Endothelial cell of umbilical vein (primary cell): ENCODE measurements around the gene CLCN2. TPM values are rescaled to one million over a fixed set of nuclear protein-coding genes. Genes with fewer than 3 reads are reported as not detected.

Experiments used
- Bru-seq: library from RNA; stranded (reverse); fragments of 400-500 nt; gene quantifications from one replicate; lab custom pipeline; 2021; lab: Mats Ljungman, UMichigan
- BruChase-seq, 2 experiments: library from RNA; stranded (reverse); fragments of 400-500 nt; gene quantifications; one replicate each; lab custom pipeline; 2021; lab: Mats Ljungman, UMichigan
- BruUV-seq: library from RNA; stranded (reverse); fragments of 400-500 nt; replicated peaks from 2 replicates; lab custom pipeline; 2021; lab: Mats Ljungman, UMichigan
- CTCF ChIA-PET: fragments of 300-600, 350-600 bp; sonication (Branson Sonifier 250); formaldehyde crosslinking; loops from one replicate; lab custom pipeline; 2021; ENCODE audit warnings: antibody characterized with exemption, inconsistent platforms; lab: Charles Lee
- POLR2A ChIA-PET: fragments of 300-600, 350-600 bp; sonication (Branson Sonifier 250); formaldehyde crosslinking; loops from one replicate; lab custom pipeline; 2021; ENCODE audit warnings: antibody characterized with exemption, inconsistent platforms; lab: Charles Lee
- DNase-seq: peaks from one replicate; pipeline ENCODE4 v3.0.0-alpha.2; 2011; ENCODE audit warnings: low read depth, low spot score
- FAIRE-seq: peaks from 2 replicates; lab custom pipeline; 2011; peaks lifted over from hg19 to GRCh38; lab: Jason Lieb, UNC
- H2AFZ ChIP-seq: 2 replicates; pipeline ENCODE4 v1.6.0; 2012; ENCODE audit warnings: low read depth, low read length, control low read depth, inconsistent platforms
- H3K27ac ChIP-seq: 2 replicates; pipeline ENCODE4 v1.5.1; 2011; ENCODE audit warnings: low read depth, mild to moderate bottlenecking, control low read depth, low read length, moderate library complexity; ENCODE audit not compliant: insufficient read depth
- H3K27me3 ChIP-seq, 2 experiments: 2 replicates each; pipeline versions ENCODE4 v1.6.0 to v1.6.1; 2011; ENCODE audit warnings: low read length in 2 of 2, mixed read lengths in 1 of 2; ENCODE audit not compliant: control insufficient read depth in 2 of 2, insufficient read depth in 2 of 2
- H3K36me3 ChIP-seq, 2 experiments: 2 replicates in 1 of 2; 3 replicates in 1 of 2; pipeline ENCODE4 v1.5.1; 2011; ENCODE audit warnings: low read length in 2 of 2, mild to moderate bottlenecking in 1 of 2, moderate library complexity in 1 of 2; ENCODE audit not compliant: control insufficient read depth in 2 of 2, insufficient read depth in 2 of 2; ENCODE audit errors: extremely low read depth in 1 of 2
- H3K4me1 ChIP-seq: 3 replicates; pipeline ENCODE4 v1.5.1; 2011; ENCODE audit warnings: mild to moderate bottlenecking, low read length; ENCODE audit not compliant: control insufficient read depth, insufficient read depth; ENCODE audit errors: extremely low read depth
- H3K4me2 ChIP-seq: 2 replicates; pipeline ENCODE4 v1.6.1; 2011; ENCODE audit warnings: low read length, control low read depth, mixed read lengths; ENCODE audit not compliant: insufficient read depth
- H3K4me3 ChIP-seq, 3 experiments: fragments of 200-600 bp in 1 of 3; sonication (generic), shearing (Covaris generic) in 1 of 3; replicated peaks in 1 of 3; 2 replicates each; pipeline ENCODE4 v1.5.1; 2011 to 2016; ENCODE audit warnings: control low read depth in 3 of 3, low read length in 3 of 3, mild to moderate bottlenecking in 2 of 3, inconsistent platforms in 1 of 3, low read depth in 1 of 3, moderate library complexity in 1 of 3; ENCODE audit not compliant: insufficient read depth in 1 of 3
- H3K79me2 ChIP-seq: 2 replicates; pipeline ENCODE4 v1.6.0; 2012; ENCODE audit warnings: low read length, inconsistent platforms; ENCODE audit not compliant: control insufficient read depth, insufficient read depth
- H3K9ac ChIP-seq: replicated peaks from 2 replicates; pipeline ENCODE3; 2011; ENCODE audit warnings: low read length, control low read depth; ENCODE audit not compliant: insufficient read depth; ENCODE audit errors: extremely low read depth
- H3K9me1 ChIP-seq: replicated peaks from 3 replicates; pipeline ENCODE4 v1.6.0; 2011; ENCODE audit warnings: mild to moderate bottlenecking, low read length; ENCODE audit not compliant: control insufficient read depth, insufficient read depth; ENCODE audit errors: extremely low read depth
- H3K9me3 ChIP-seq: replicated peaks from 2 replicates; pipeline ENCODE4 v1.5.1; 2012; ENCODE audit warnings: low read length, inconsistent platforms; ENCODE audit not compliant: control insufficient read depth, insufficient read depth
- H4K20me1 ChIP-seq: replicated peaks from 2 replicates; pipeline ENCODE3; 2011; ENCODE audit warnings: mild to moderate bottlenecking, low read length; ENCODE audit not compliant: control insufficient read depth, insufficient read depth; ENCODE audit errors: extremely low read depth
- EZH2 ChIP-seq: IDR thresholded peaks from 2 replicates; pipeline ENCODE4 v1.6.1; 2012; ENCODE audit warnings: borderline replicate concordance, low read depth, mild to moderate bottlenecking, moderate library complexity, low read length, inconsistent platforms; ENCODE audit not compliant: severe bottlenecking
- GATA2 ChIP-seq: IDR thresholded peaks from 2 replicates; pipeline ENCODE4 v1.7.0; 2011; ENCODE audit warnings: low read depth, mild to moderate bottlenecking, moderate library complexity, mixed read lengths, low read length; ENCODE audit not compliant: insufficient read length, insufficient read depth
- JUN ChIP-seq: IDR thresholded peaks from 2 replicates; pipeline ENCODE4 v1.6.1; 2011; ENCODE audit warnings: borderline replicate concordance, low read depth; ENCODE audit not compliant: insufficient read length, insufficient read depth
- MYC ChIP-seq: IDR thresholded peaks from one replicate; pipeline ENCODE4 v1.6.1; 2011; ENCODE audit warnings: mild to moderate bottlenecking, low read depth, low read length
- POLR2A ChIP-seq: IDR thresholded peaks from 2 replicates; pipeline ENCODE4 v1.6.1; 2012; ENCODE audit warnings: low read depth, mild to moderate bottlenecking, control low read depth, low read length
- POLR2AphosphoS5 ChIP-seq: IDR thresholded peaks from 2 replicates; pipeline ENCODE4 v1.6.1; 2012; ENCODE audit warnings: low read depth, mild to moderate bottlenecking, control low read depth, low read length, moderate library complexity; ENCODE audit not compliant: insufficient read depth
- dilution Hi-C: fragments of 300-500 bp; cut with MboI; formaldehyde crosslinking; loops from one replicate; pipeline ENCODE4 v1.15.0; 2019; ENCODE audit warnings: low sequenced_read_pairs; ENCODE audit not compliant: extremely low pct_ligation_motif_present
- intact Hi-C: fragments of 100-400 bp; cut with micrococcal nuclease; formaldehyde crosslinking; loops from one replicate; pipeline ENCODE4 v1.10.0; 2022
- long read RNA-seq: library from polyadenylated mRNA; stranded (forward); transcript quantifications from one replicate; pipeline ENCODE4 v2.0.0, GENCODE V29; 2021
- polyA minus RNA-seq, 3 experiments: library from RNA; depleted of rRNA, polyadenylated mRNA; stranded (reverse); fragments of >200 nt; gene quantifications; 1 replicate in 1 of 3; 2 replicates in 2 of 3; pipeline ENCODE4 v1.2.3, GENCODE V29; 2011
- polyA plus RNA-seq, 4 experiments: library from polyadenylated mRNA; depleted of rRNA in 3 of 4; stranded (reverse) in 3 of 4; unstranded in 1 of 4; fragments of >200 nt; gene quantifications; 2 replicates each; pipeline versions ENCODE4 v1.2.1 to v1.2.3, GENCODE V29; 2011 to 2012; ENCODE audit warnings: missing spikeins in 1 of 4
- total RNA-seq: library from RNA; stranded (reverse); gene quantifications from 2 replicates; pipeline ENCODE4 v1.2.3, GENCODE V29; 2021
- TF ChIP-seq, protein P1 (sequence below), 2 donors: IDR thresholded peaks; 1 replicate in 1 of 2; 2 replicates in 1 of 2; pipeline ENCODE4 v1.5.1; 2011; ENCODE audit warnings: low read length in 2 of 2, mild to moderate bottlenecking in 2 of 2, moderate library complexity in 2 of 2, control low read depth in 1 of 2, inconsistent platforms in 1 of 2, low read depth in 1 of 2; ENCODE audit not compliant: insufficient read depth in 1 of 2; ENCODE audit errors: extremely low read depth in 1 of 2

CLCN2 gene
- total RNA-seq, result 6.5 and 9.9 TPM in 2 replicates
- 3.5 and 4.9 TPM in 2 replicates for polyA plus RNA-seq
- 2.6 TPM in 2 replicates for polyA plus RNA-seq (2011; cell fraction: cytosol; rRNA removed)
- polyA plus RNA-seq (2011; cell fraction: nucleus; rRNA removed), result 15.3 and 20.5 TPM in 2 replicates
- polyA plus RNA-seq (2012), result 2.4 and 2.8 TPM in 2 replicates
- polyA minus RNA-seq, result 7.2 and 8.3 TPM in 2 replicates
- polyA minus RNA-seq (2011; cell fraction: cytosol; rRNA and poly(A)+ RNA removed), result 5.6 TPM
- polyA minus RNA-seq (2011; cell fraction: nucleus; rRNA and poly(A)+ RNA removed), result 10.1 and 10.5 TPM in 2 replicates
- Bru-seq, nascent RNA, result percentile 36 among the genes with signal in this experiment
- percentile 52 among the genes with signal in this experiment for BruChase-seq, experiment 1, labeled RNA remaining after a 6-hour chase
- percentile 50 among the genes with signal in this experiment for BruChase-seq, experiment 2, labeled RNA remaining after a 2-hour chase
- long read RNA-seq, partial matches to known transcripts, result 1 of 7 reads
- long read RNA-seq, other reads (novel, unspliced or antisense), result 3 of 7 reads

DNA sequence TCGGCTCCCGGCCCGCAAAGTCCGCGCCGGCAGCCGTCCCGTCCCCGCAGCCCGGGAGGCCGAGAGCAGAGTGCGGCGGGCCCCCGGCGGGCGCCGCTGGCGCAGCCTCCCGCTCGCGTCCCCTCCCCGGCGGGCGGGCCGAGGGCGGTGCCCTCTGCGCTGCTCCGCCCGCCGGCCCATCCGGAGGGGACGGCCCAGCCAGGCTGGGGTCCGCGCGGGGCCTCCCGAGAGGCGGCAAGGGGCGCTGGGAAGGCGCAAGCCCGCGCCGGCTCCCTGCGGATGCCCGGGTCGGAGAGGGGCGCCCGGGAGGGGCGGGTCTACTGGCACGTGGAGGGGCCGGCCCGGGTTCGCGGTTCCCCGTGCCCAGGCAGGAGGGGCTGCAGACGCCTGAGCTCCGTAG is at the start of gene CLCN2, which contains the start of gene POLR2H:
Gene CLCN2 (minus strand): TSS at position 74 of the 400 bp plus-strand sequence. CDS start 126 bp downstream, outside the sequence.
Gene POLR2H (plus strand): TSS at position 179 of the 400 bp plus-strand sequence. CDS start 1,783 bp downstream, outside the sequence.
- intact Hi-C loops, result no loop called here
- Histone ChIP-seq H4K20me1 (no peaks in the 10 kb centered on the region), H3K4me1 (peaks cover 14% of the 10 kb centered on the region), H3K36me3 (peaks cover under 1 to 6% of the 10 kb centered on the region in 2 experiments), H3K9ac (peak within 1 kb of the TSS; percentile 90), H3K27me3 (no peaks in the 10 kb centered on the region), H3K4me3 (peak within 1 kb of the TSS; percentile 38 to 87 (median 59)), H3K79me2 (peaks cover 21% of the 10 kb centered on the region), H3K4me2 (peak within 1 kb of the TSS; percentile 40), H3K9me1 (no peaks in the 10 kb centered on the region), H3K27ac (peak within 1 kb of the TSS; percentile 86), H2AFZ (peak within 1 kb of the TSS; percentile 32), H3K9me3 (no peaks in the 10 kb centered on the region)
- FAIRE-seq, result peak; percentile 44
- CTCF ChIA-PET, result interaction anchor here (0.8 to 2.9 kb wide), 12 partner anchors 8 to 179 kb away, joined by 3 to 17 read pairs (median 4); no protein-coding TSS in a partner anchor
- TF ChIP-seq, protein P1, sequence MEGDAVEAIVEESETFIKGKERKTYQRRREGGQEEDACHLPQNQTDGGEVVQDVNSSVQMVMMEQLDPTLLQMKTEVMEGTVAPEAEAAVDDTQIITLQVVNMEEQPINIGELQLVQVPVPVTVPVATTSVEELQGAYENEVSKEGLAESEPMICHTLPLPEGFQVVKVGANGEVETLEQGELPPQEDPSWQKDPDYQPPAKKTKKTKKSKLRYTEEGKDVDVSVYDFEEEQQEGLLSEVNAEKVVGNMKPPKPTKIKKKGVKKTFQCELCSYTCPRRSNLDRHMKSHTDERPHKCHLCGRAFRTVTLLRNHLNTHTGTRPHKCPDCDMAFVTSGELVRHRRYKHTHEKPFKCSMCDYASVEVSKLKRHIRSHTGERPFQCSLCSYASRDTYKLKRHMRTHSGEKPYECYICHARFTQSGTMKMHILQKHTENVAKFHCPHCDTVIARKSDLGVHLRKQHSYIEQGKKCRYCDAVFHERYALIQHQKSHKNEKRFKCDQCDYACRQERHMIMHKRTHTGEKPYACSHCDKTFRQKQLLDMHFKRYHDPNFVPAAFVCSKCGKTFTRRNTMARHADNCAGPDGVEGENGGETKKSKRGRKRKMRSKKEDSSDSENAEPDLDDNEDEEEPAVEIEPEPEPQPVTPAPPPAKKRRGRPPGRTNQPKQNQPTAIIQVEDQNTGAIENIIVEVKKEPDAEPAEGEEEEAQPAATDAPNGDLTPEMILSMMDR (IDR thresholded peaks at IDR 0.05; ENCODE audit: extremely low read depth in 1 of 2, insufficient read depth in 1 of 2, low read depth in 1 of 2, low read length in 2 of 2), result no peak
- TF ChIP-seq MYC (no peak), EZH2 (no peak), JUN (no peak), POLR2A (no peak), GATA2 (no peak), POLR2AphosphoS5 (peak; percentile 60)
- peak; percentile 55 for DNase-seq
- dilution Hi-C loops, result no loop called here
- no TSS peak for BruUV-seq
- POLR2A ChIA-PET, result interaction anchor here (0.8 kb wide), 1 partner anchor 46 kb away, joined by 3 read pairs; no protein-coding TSS in a partner anchor
